Measurements from ENCODE around the gene CAP1.

The CAP1 gene

GRCh38 chr1:40059338-40059959, 18.9 kb downstream of the CAP1 start:
- DNase-seq = no peak

GRCh38 chr1:40059960-40060750, 19.6 kb downstream of the CAP1 start:
- no peak for DNase-seq

DNA sequence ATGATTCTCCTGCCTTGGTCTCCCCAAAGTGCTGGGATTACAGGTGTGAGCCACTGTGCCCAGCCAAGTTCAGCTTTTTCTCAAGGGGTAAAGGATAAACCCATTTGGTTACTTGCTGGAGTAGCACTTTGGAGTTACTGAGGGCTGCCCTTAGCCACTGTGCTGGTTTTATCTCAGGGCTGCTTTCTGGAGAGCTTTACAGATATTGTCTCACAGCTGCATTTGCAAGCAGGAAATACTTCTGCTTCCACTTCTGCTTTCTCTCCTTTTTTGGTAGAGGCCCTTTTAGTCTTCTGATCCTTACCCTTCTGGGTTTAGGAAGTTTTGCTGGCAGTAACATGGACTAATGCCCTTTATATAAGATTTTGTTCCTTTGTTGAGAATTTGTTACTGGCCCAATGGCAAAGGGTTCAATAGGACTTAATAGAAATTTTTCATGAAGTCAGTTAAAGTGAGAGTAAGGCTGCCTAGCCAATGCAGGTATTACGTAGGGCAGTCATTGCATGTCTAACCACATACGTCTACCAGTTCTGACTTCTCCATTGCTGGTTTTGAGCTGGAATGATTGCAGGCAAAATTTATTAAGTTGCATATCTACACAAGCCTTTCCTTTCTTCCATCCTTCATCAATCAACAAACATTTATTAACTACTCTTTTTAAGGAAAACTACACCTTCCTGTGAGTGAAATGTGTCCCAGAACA, 24.4 kb downstream of the CAP1 start:
- no peak for DNase-seq

- no peak for DNase-seq
Measured at GRCh38 chr1:40067023-40067422, 26.5 kb downstream of the CAP1 start.

GRCh38 chr1:40067851-40068250, 27.3 kb downstream of the CAP1 start:
- no peak for DNase-seq

GRCh38 chr1:40072142-40072541, 31.6 kb downstream of the CAP1 start:
- DNase-seq = no peak

DNA sequence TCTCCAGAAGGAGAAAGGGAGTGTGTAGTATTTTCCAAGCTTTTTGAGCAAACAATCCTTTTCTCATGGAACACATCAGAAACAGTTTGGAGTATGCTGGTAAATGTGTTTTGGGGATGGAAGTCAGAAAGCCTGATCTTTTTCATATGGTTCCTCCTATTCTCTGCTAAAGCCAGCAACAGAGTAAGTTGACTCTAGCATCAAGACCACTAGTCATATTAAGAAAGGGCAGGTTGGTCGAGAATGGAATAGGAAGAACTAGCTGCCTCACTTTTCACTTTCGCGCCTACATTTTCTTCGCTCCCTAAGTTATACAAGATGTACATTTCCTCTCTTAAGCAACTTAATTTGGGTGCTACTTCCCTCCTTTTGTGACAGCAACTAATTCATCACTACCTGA, 32.5 kb downstream of the CAP1 start:
- no peak for DNase-seq

- DNase-seq = no peak
Measured at GRCh38 chr1:40075266-40075665, 34.7 kb downstream of the CAP1 start.

DNA sequence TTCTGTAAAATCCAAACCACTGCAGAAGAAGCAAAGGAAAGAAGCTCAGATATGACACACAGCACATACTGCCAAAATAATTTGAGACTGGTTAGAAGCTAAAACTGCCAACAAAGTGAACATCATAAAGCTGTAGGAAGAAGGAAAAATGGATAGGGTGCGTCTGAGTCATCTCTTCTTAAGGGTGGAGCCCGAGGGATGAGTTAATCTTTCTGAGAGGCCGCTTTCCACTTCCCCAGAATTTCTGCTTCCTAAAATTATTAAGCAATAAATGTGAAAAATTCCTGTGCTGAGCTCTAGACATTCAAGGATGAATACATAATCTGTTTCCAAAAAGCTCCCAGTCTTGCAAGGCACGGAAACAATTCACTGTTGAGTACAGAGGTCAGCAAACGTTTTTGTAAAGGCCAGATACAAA, 36.4 kb downstream of the CAP1 start:
- no peak for DNase-seq

DNA sequence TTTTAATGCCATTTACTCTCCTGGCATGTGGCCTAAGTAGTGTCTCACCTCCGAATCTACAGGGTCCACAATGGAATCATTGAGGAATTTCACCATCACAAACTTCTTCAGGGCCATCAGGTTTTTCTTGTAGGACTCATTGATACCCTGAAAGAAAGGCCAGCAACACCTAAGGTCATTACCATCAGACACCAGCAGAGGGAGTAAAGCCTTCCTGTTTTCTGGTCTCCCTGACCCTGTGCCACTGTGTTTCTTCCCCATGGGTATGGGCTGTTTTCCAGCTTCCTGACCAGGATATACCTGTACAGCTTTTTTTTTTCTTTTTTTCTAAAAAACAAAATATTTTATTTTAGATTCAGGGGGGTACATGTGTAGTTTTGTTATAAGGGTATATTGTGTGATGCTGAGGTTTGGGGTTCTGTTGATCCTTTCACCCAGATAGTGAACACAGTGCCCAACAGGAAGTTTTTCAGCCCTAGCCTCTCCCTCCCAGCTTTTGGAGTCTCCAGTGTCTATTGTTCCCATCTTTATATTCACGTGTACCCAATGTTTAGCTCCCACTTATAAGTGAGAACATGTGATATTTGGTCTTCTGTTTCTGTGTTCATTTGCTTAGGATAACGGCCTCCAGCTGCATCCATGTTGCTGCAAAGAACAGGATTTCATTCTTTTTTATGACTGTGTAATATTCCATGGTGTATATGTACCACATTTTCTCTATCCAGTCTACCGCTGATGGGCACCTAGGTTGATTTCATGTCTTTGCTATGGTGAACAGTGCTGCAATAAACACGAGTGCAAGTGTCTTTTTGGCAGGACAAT, 38.2 kb downstream of the CAP1 start:
- DNase-seq = peak; percentile 40

GRCh38 chr1:40079774-40080400, 39.4 kb downstream of the CAP1 start:
- no peak for DNase-seq

GRCh38 chr1:40081871-40082270, 41.3 kb downstream of the CAP1 start:
- DNase-seq = no peak

- DNase-seq = peak; percentile 26
Measured at GRCh38 chr1:40084750-40085149, 44.2 kb downstream of the CAP1 start.

DNA sequence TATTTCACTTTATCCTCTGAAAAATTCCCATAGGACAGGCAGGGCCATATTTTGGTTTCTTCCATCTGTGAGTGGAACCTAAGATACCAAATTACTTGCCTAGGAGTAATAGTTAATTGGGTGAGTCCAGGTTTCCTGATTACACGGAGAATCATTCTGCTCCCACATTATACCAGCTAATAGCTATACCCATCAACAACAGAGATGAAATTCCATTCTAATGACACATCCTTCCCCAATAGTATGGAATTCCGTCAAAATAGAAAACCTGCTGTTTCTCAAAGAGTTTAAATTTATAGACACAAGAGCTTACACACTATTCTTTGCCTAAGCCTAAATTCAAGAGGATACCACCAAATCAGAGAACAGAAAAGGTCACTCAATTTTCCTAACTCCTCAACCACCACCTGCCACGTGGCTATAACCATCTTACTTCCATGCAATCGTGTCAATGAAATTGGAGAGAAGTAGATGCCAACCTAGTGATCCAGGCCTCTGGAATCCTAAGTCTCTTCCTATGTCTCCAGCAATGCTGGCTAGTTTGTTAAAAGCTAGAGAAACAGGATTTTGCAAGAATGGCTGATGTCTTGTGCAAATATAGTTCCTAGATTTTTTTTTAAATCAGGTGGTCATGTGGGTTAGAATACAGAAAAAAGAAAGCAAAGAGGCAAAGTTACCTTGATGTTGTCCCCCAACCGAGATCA, 50.3 kb downstream of the CAP1 start:
- no peak for DNase-seq

GRCh38 chr1:40092241-40092640, 51.7 kb downstream of the CAP1 start:
- no peak for DNase-seq

DNA sequence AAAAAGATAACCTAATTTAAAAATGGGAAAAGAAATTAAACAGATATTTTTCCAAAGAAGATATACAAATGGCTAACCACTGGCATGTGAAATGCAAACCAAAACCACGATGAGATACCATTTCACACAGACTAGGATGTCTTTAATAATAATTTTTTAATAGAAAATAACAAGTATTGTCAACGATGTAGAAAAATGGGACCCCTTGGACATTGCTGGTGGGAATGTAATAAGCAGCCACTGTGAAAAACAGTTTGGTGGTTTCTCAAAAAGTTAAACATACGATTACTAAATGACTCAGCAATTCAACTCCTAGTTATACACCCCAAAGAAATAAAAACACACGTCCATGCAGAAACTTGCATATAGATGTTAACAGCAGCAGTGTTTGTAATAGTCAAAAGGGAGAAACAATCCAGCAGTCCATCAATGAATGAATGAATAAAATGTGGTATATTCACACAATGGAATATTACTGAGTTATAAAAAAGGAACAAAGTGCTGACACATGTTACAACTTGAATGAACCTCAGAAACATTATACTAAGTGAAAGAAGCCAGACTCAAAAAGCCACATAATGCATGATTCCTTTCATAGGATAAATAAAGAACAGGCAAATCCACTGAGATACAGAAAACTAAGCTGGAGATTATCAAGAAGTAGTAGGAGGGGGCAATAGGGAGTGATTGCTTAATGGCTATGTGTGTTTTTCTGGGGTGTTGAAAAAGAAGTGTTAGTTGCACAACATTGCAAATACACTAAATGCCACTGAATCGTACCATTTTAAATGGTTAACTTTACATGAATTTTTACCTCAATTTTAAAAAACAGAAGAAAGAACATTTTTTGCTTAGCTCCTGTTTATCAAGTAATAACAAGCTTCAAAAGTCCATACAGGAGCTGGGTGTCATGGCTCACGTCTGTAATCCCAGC, 52.4 kb downstream of the CAP1 start:
- DNase-seq = no peak

DNA sequence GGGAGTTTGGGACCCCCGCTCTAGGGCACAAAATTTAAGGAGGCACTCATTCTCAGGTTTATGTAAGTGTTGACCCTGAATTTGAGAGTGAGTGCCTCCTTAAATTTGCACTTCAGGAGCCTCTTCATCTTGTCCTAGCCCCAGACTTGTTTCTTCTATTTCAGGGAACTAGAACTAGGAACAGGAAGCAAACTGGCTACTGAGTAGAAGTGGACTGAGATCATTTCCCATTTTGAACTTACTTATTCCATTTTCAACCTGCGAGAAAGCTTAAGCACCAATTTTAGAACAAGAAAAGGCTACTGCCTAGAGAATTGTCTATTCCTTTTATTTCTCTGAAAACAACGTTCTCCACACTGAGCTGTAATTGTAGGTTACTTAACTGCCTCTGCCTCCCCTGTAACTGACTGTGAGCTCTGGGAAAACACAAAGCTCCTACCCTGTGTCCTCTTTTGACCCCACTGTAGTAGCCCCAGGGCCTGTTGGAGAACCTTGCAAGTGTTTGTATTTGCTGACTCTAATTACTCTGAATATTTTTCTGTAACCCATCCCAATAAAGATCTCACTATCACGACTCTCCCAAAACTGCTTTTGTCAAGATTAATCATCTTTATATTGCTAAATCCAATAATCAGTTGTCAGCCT, 54.1 kb downstream of the CAP1 start:
- DNase-seq = no peak

DNA sequence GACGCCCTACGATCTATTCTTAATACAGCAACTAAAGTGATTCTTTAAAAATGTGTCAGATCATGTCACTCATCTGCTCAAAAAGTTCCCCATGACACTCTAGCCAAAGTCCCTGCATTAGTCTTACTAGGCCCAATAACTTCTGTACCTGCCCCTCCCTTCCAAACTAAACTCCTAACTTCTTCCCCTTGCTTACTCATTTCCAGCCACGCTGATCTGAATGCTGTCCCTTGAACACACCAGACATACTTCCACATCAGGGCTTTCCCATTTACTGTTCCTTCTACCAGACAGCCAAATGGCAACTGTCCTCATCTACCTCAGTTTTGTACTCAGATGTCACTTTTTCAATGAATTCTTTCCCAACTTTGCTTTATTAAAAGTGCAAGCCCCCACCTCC, 55.3 kb downstream of the CAP1 start:
- no peak for DNase-seq

GRCh38 chr1:40096646-40096976, 56.1 kb downstream of the CAP1 start:
- DNase-seq = no peak

DNA sequence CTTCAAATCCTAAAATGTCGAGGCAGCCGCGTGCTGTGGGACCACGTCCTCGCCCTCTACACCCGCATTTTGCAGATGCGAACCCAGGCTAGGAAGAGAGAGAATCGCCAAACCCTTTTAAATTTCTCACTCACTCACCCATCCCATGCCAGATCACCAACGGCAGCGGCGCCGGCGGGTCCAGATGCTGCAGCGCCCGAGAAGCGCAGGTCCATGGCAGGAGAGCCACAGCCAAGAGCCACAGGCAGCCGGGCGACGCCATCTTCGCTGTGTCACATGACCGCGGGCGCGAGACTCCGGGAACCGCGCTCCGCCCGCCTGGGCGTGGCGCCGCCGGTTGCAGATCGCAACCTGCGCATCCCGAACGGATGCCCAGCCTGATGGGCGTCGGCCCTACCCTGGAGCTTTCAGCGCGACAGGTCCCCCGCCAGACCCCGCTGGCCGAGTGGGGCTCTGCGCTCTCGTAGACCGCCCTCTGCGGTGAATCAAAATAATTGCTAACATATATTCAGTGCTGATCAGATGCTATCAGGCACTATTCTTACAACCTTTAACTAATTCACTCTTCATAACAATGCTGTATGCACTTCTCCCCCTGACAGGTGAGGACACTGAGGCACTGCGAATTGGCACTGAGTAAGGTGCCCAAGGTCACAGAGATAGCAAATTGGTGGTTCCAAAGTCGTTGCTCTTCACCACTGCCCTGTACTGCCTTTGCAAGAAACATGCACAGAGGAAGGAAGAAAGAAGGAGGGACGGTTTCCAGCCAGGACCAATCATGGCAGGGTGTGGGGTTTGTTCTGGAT, 56.7 kb downstream of the CAP1 start, which contains the start of gene PPT1:
PPT1 (minus strand) TSS at position 276 of the 806 bp plus-strand sequence; CDS start at position 262, 14 bp downstream.
- DNase-seq = peak; percentile 71
